H1 (cell line): ENCODE measurements around the gene SZT2. TPM values are rescaled to one million over a fixed set of nuclear protein-coding genes. Genes with fewer than 3 reads are reported as not detected.

Source experiments
- CTCF ChIA-PET: fragments of 300-600 bp; sonication (Branson Sonifier 250); formaldehyde crosslinking; loops from one replicate; lab custom pipeline; 2021; ENCODE audit not compliant: partially characterized antibody; lab: Charles Lee
- POLR2A ChIA-PET: fragments of 300-600 bp; sonication (Branson Sonifier 250); formaldehyde crosslinking; loops from one replicate; lab custom pipeline; 2021; ENCODE audit warnings: inconsistent platforms; ENCODE audit not compliant: partially characterized antibody; lab: Charles Lee
- DNase-seq, 2 experiments: peaks; one replicate each; pipeline versions ENCODE4 v3.0.0 to v3.0.0-alpha.2; 2010 to 2022; ENCODE audit warnings: low spot score in 2 of 2, low read depth in 1 of 2, mixed read lengths in 1 of 2
- FAIRE-seq: peaks from 2 replicates; lab custom pipeline; 2011; peaks lifted over from hg19 to GRCh38; lab: Jason Lieb, UNC
- H2AFZ ChIP-seq: 2 replicates; pipeline ENCODE4 v1.8.1; 2012; ENCODE audit warnings: low read length, inconsistent platforms
- H2AK5ac ChIP-seq: 2 replicates; pipeline ENCODE4 v1.6.1; 2013; ENCODE audit warnings: low read depth, low read length
- H2BK120ac ChIP-seq: replicated peaks from 2 replicates; pipeline ENCODE3; 2013; ENCODE audit warnings: low read depth, low read length, inconsistent platforms
- H2BK12ac ChIP-seq: 2 replicates; pipeline ENCODE4 v1.6.1; 2013; ENCODE audit warnings: low read depth, low read length
- H2BK15ac ChIP-seq: 2 replicates; pipeline ENCODE4 v1.6.1; 2013; ENCODE audit warnings: low read length
- H2BK20ac ChIP-seq: 2 replicates; pipeline ENCODE4 v1.6.1; 2013; ENCODE audit warnings: low read length
- H2BK5ac ChIP-seq: 2 replicates; pipeline ENCODE4 v1.6.1; 2013; ENCODE audit warnings: low read depth, low read length
- H3K14ac ChIP-seq: 2 replicates; pipeline ENCODE4 v1.6.1; 2013; ENCODE audit warnings: inconsistent platforms; ENCODE audit not compliant: insufficient read length
- H3K18ac ChIP-seq: 2 replicates; pipeline ENCODE4 v1.6.1; 2013; ENCODE audit warnings: low read length; ENCODE audit errors: extremely low read depth
- H3K23ac ChIP-seq: 2 replicates; pipeline ENCODE4 v1.6.1; 2013; ENCODE audit warnings: inconsistent platforms; ENCODE audit not compliant: insufficient read length
- H3K23me2 ChIP-seq: 2 replicates; pipeline ENCODE4 v1.6.1; 2013; ENCODE audit warnings: low read depth, low read length
- H3K27ac ChIP-seq: 2 replicates; pipeline ENCODE4 v1.6.1; 2011; ENCODE audit warnings: low read depth, low read length, inconsistent platforms
- H3K27me3 ChIP-seq, 4 experiments: replicated peaks in 1 of 4; 1 replicate in 1 of 4; 2 replicates in 3 of 4; pipeline versions ENCODE4 v1.6.1 to v1.8.1; 2011 to 2013; ENCODE audit warnings: low read length in 3 of 4, mild to moderate bottlenecking in 3 of 4, inconsistent platforms in 2 of 4, mixed read lengths in 2 of 4, moderate library complexity in 1 of 4; ENCODE audit not compliant: control insufficient read depth in 3 of 4, insufficient read depth in 3 of 4; ENCODE audit errors: extremely low read depth in 1 of 4
- H3K36me3 ChIP-seq, 4 experiments: 2 replicates each; pipeline versions ENCODE4 v1.6.1 to v1.8.1; 2011 to 2013; ENCODE audit warnings: mild to moderate bottlenecking in 4 of 4, low read length in 3 of 4, moderate library complexity in 2 of 4, control low read depth in 1 of 4, inconsistent platforms in 1 of 4; ENCODE audit not compliant: insufficient read depth in 4 of 4, control insufficient read depth in 2 of 4
- H3K4ac ChIP-seq: replicated peaks from 2 replicates; pipeline ENCODE3; 2013; ENCODE audit warnings: low read length, low read depth, mixed read lengths, inconsistent platforms; ENCODE audit not compliant: insufficient read length
- H3K4me1 ChIP-seq, 4 experiments: replicated peaks in 1 of 4; 1 replicate in 1 of 4; 2 replicates in 3 of 4; pipeline versions ENCODE4 v1.6.1 to v1.8.1; 2011 to 2013; ENCODE audit warnings: low read length in 3 of 4, inconsistent platforms in 2 of 4, mixed read lengths in 1 of 4; ENCODE audit not compliant: insufficient read depth in 4 of 4, control insufficient read depth in 3 of 4
- H3K4me2 ChIP-seq, 2 experiments: 2 replicates each; pipeline versions ENCODE4 v1.6.1 to v1.8.1; 2011 to 2013; ENCODE audit warnings: low read depth in 2 of 2, low read length in 2 of 2, control low read depth in 1 of 2, inconsistent platforms in 1 of 2, mild to moderate bottlenecking in 1 of 2; ENCODE audit not compliant: insufficient read depth in 1 of 2
- H3K4me3 ChIP-seq, 4 experiments: fragments of 200-600, 300-600 bp in 1 of 4; sonication (generic), shearing (Covaris generic), sonication (Bioruptor Twin) in 1 of 4; 2 replicates each; pipeline versions ENCODE4 v1.5.1 to v1.8.1; 2011 to 2016; ENCODE audit warnings: low read length in 4 of 4, low read depth in 3 of 4, control low read depth in 2 of 4, inconsistent platforms in 2 of 4, mild to moderate bottlenecking in 2 of 4, mixed read lengths in 1 of 4, moderate library complexity in 1 of 4; ENCODE audit not compliant: insufficient read depth in 2 of 4; ENCODE audit errors: extremely low read depth in 1 of 4
- H3K56ac ChIP-seq: replicated peaks from 2 replicates; pipeline ENCODE3; 2013; ENCODE audit warnings: low read depth, mild to moderate bottlenecking, mixed read lengths, low read length, inconsistent platforms; ENCODE audit not compliant: insufficient read length
- H3K79me1 ChIP-seq: 2 replicates; pipeline ENCODE4 v1.6.1; 2013; ENCODE audit warnings: low read depth, low read length, control low read depth
- H3K79me2 ChIP-seq, 2 experiments: 2 replicates each; pipeline versions ENCODE4 v1.6.1 to v1.8.1; 2012 to 2013; ENCODE audit warnings: low read length in 2 of 2, mild to moderate bottlenecking in 2 of 2, inconsistent platforms in 1 of 2; ENCODE audit not compliant: insufficient read depth in 2 of 2, control insufficient read depth in 1 of 2
- H3K9ac ChIP-seq, 4 experiments: replicated peaks in 1 of 4; 1 replicate in 1 of 4; 2 replicates in 3 of 4; pipeline versions ENCODE4 v1.6.1 to v1.8.1; 2011 to 2013; ENCODE audit warnings: low read depth in 3 of 4, low read length in 3 of 4, control low read depth in 2 of 4, mild to moderate bottlenecking in 2 of 4, moderate library complexity in 2 of 4, inconsistent platforms in 1 of 4; ENCODE audit errors: extremely low read depth in 1 of 4
- H3K9me3 ChIP-seq, 2 experiments: 2 replicates each; pipeline versions ENCODE4 v1.6.1 to v1.8.1; 2012 to 2013; ENCODE audit warnings: mild to moderate bottlenecking in 2 of 2, moderate library complexity in 2 of 2, control low read depth in 1 of 2, inconsistent platforms in 1 of 2, low read depth in 1 of 2, low read length in 1 of 2, mixed read lengths in 1 of 2; ENCODE audit not compliant: insufficient read depth in 2 of 2
- H4K20me1 ChIP-seq, 2 experiments: replicated peaks in 1 of 2; 2 replicates each; pipeline versions ENCODE3 to v1.8.1; 2011 to 2013; ENCODE audit warnings: inconsistent platforms in 2 of 2, low read length in 2 of 2, mild to moderate bottlenecking in 1 of 2; ENCODE audit not compliant: insufficient read depth in 2 of 2, control insufficient read depth in 1 of 2
- H4K5ac ChIP-seq: 2 replicates; pipeline ENCODE4 v1.6.1; 2013; ENCODE audit warnings: low read length, low read depth, mixed read lengths, inconsistent platforms; ENCODE audit not compliant: insufficient read length
- H4K8ac ChIP-seq: 2 replicates; pipeline ENCODE4 v1.8.0; 2013; ENCODE audit warnings: mild to moderate bottlenecking, moderate library complexity, low read length, inconsistent platforms; ENCODE audit not compliant: insufficient read depth; ENCODE audit errors: extremely low read depth
- H4K91ac ChIP-seq: replicated peaks from 2 replicates; pipeline ENCODE3; 2013; ENCODE audit warnings: low read length, mixed read lengths, inconsistent platforms; ENCODE audit not compliant: insufficient read length
- CHD1 ChIP-seq: IDR thresholded peaks from 2 replicates; pipeline ENCODE4 v1.6.1; 2012; ENCODE audit warnings: low read depth, low read length, improper control_type of control experiment
- FOSL1 ChIP-seq: IDR thresholded peaks from 2 replicates; pipeline ENCODE4 v1.6.1; 2011; ENCODE audit warnings: mild to moderate bottlenecking, low read depth, low read length, moderate library complexity; ENCODE audit not compliant: insufficient read depth
- HDAC2 ChIP-seq, 2 experiments: fragments of 300-600 bp in 1 of 2; sonication (generic) in 1 of 2; IDR thresholded peaks; 2 replicates each; pipeline ENCODE4 v1.6.1; 2011 to 2012; ENCODE audit warnings: low read depth in 2 of 2, low read length in 2 of 2, mild to moderate bottlenecking in 2 of 2, moderate library complexity in 2 of 2, borderline replicate concordance in 1 of 2, inconsistent platforms in 1 of 2
- KDM1A ChIP-seq: fragments of 200-600, 300-600 bp; sonication (generic); IDR thresholded peaks from 2 replicates; pipeline ENCODE4 v1.7.1; 2016; ENCODE audit warnings: mild to moderate bottlenecking, low read length, borderline replicate concordance
- MAFK ChIP-seq: IDR thresholded peaks from 2 replicates; pipeline ENCODE4 v1.6.1; 2012; ENCODE audit warnings: low read depth, mild to moderate bottlenecking, improper control_type of control experiment, low read length
- POLR2AphosphoS5 ChIP-seq: IDR thresholded peaks from 2 replicates; pipeline ENCODE4 v1.6.1; 2011; ENCODE audit warnings: low read depth, low read length
- RAD21 ChIP-seq, 2 experiments: IDR thresholded peaks in 1 of 2; conservative IDR thresholded peaks in 1 of 2; 2 replicates each; pipeline ENCODE4 v1.6.1; 2011; ENCODE audit warnings: low read depth in 2 of 2, low read length in 2 of 2, improper control_type of control experiment in 1 of 2, inconsistent platforms in 1 of 2, mild to moderate bottlenecking in 1 of 2, moderate library complexity in 1 of 2
- RBBP5 ChIP-seq: IDR thresholded peaks from 2 replicates; pipeline ENCODE4 v1.7.1; 2012; ENCODE audit warnings: low read depth, mild to moderate bottlenecking, inconsistent platforms, low read length, moderate library complexity, borderline replicate concordance
- SIRT6 ChIP-seq: IDR thresholded peaks from one replicate; pipeline ENCODE4 v1.7.1; 2012; ENCODE audit warnings: low read length, inconsistent platforms
- SUZ12 ChIP-seq: fragments of 200-600 bp; sonication (generic); IDR thresholded peaks from 2 replicates; pipeline ENCODE4 v1.6.1; 2012; ENCODE audit warnings: mild to moderate bottlenecking, inconsistent platforms, low read length, moderate library complexity, mixed read lengths
- TCF12 ChIP-seq: IDR thresholded peaks from 2 replicates; pipeline ENCODE4 v1.6.1; 2011; ENCODE audit warnings: low read depth, mild to moderate bottlenecking, low read length
- WGBS, 2 experiments: shearing (Covaris generic) in 1 of 2; methylation state at CpG; one replicate each; pipeline versions ENCODE4 v1.1.6 to v1.1.7; 2013 to 2015; ENCODE audit warnings: low lambda C conversion rate in 2 of 2, mixed read lengths in 2 of 2, inconsistent platforms in 1 of 2, low coverage in 1 of 2, missing lambda C conversion rate in 1 of 2; ENCODE audit not compliant: insufficient replicate concordance in 2 of 2, insufficient coverage in 1 of 2, insufficient read length in 1 of 2; ENCODE audit errors: extremely low coverage in 1 of 2, missing lambda C conversion rate in 1 of 2; 5-methylcytosine and 5-hydroxymethylcytosine counted together
- polyA plus RNA-seq, 7 experiments: library from polyadenylated mRNA; depleted of rRNA in 3 of 7; stranded (reverse) in 5 of 7; unstranded in 2 of 7; fragments of >200 nt in 5 of 7; fragments of 200-250 nt in 2 of 7; gene quantifications; 1 replicate in 5 of 7; 2 replicates in 1 of 7; 4 replicates in 1 of 7; pipeline versions ENCODE4 v1.2.1 to v1.2.3, GENCODE V29; 2011 to 2013; ENCODE audit warnings: missing spikeins in 2 of 7, mixed read lengths in 2 of 7
- total RNA-seq: library from RNA; stranded (reverse); fragmentation: NEBNext Ultra II Directional; extraction: Animal tissue kit (Norgen Biotek cat#: 25700); gene quantifications from 2 replicates; pipeline ENCODE4 v1.2.1, GENCODE V29; 2021

SZT2 gene
- total and polyA plus RNA-seq, 2 of the 8 experiments (the other 6 are each of a cell fraction or from before 2014, with no cell fraction given) = 4.7 to 12.9 TPM

DNA sequence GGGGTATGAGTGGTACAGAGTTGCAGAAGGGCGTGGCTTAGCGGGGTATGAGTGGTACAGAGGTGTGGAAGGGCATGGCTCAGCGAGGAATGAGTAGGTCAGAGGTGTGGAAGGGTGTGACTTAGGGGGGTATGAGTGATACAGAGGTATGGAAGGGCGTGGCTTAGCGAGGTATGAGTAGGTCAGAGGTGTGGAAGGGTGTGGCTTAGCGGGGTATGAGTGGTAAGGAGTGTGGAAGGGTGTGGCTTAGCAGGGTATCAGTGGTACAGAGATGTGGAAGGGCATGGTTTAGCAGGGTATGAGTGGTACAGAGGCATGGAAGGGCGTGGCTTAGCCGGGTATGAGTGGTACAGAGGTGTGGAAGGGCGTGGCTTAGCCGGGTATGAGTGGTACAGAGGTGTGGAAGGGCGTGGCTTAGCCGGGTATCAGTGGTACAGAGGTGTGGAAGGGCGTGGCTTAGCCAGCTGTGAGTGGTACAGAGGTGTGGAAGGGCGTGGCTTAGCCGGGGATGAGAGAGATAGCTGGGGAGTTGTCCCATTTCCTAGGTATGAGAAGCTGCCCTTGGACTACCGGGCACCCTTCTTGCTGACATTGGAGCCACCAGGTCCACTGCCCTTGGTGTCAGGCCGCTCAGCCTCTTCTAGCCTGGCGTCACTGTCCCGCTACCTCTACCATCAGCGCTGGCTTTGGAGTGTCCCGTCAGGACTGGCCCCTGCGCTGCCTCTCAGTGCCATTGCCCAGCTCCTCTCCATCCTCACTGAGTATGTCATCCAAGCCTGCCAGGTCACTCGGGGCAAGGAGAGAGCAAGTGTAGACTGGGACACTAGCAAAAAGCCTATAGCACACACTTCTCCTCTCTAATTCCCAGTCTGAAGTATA is 34.2 kb downstream of the SZT2 start:
- no peaks in the 10 kb centered on the region for H3K79me2 ChIP-seq
- H3K14ac ChIP-seq = no peak overlapping the region
- no peak overlapping the region for H2BK120ac ChIP-seq
- H3K4me3 ChIP-seq = no peak overlapping the region
- no peaks in the 10 kb centered on the region for H3K27me3 ChIP-seq
- no peaks in the 10 kb centered on the region for H3K79me1 ChIP-seq
- no peak overlapping the region for H2BK15ac ChIP-seq
- DNase-seq (no peak), FAIRE-seq (no peak)
- CTCF ChIA-PET = interaction anchor here (0.6 to 3.8 kb wide), 3 partner anchors 9 to 22 kb away, joined by 3 to 16 read pairs (median 3); no protein-coding TSS in a partner anchor
- H2BK12ac ChIP-seq = 0 out of 2 replicates have a peak overlapping the region, but pooled peaks have one; percentile 17
- peaks cover 0 to 8% (median 5%) of the 10 kb centered on the region in 4 experiments; a peak in 6 of 7 replicates for H3K4me1 ChIP-seq
- H2BK5ac ChIP-seq = no peak overlapping the region
- no peak overlapping the region for H3K9ac ChIP-seq
- no peak overlapping the region for H3K56ac ChIP-seq
- WGBS, 2 experiments = 91% methylated on average over 22 of the region's 23 CpGs; no CpG with 5 or more reads in 1 of the 2 experiments
- no peak overlapping the region for H3K4me2 ChIP-seq
- no peak overlapping the region for H3K4ac ChIP-seq
- POLR2A ChIA-PET = interaction anchor here (1.0 kb wide), 1 partner anchor 30 kb away, joined by 3 read pairs; the partner anchor contains the start of gene HYI
- no peak overlapping the region for H4K91ac ChIP-seq
- H3K18ac ChIP-seq = no peak overlapping the region
- 0 out of 2 replicates have a peak overlapping the region, but pooled peaks have one; percentile 39 for H2AK5ac ChIP-seq
- no peak overlapping the region for H4K5ac ChIP-seq
- no peaks in the 10 kb centered on the region for H3K9me3 ChIP-seq
- no peak overlapping the region for H2AFZ ChIP-seq
- no peak overlapping the region for H3K27ac ChIP-seq
- H4K20me1 ChIP-seq = peaks cover 0 to 2% of the 10 kb centered on the region in 2 experiments
- no peak overlapping the region for H2BK20ac ChIP-seq
- H3K23ac ChIP-seq = no peak overlapping the region
- peaks cover 2% of the 10 kb centered on the region; the same call in 1 of the 2 replicates for H3K23me2 ChIP-seq
- no peak overlapping the region for H4K8ac ChIP-seq
- peaks cover 5 to 45% (median 33%) of the 10 kb centered on the region in 4 experiments; a peak in 6 of 8 replicates for H3K36me3 ChIP-seq
- TF ChIP-seq HDAC2 (IDR thresholded peaks at IDR 0.05; ENCODE audit: borderline replicate concordance in 1 of 2, low read depth in 2 of 2, low read length in 2 of 2) = no peak
- no peak for TF ChIP-seq SIRT6
- TF ChIP-seq FOSL1 = no peak
- TF ChIP-seq CHD1 = no peak
- TF ChIP-seq SUZ12 = no peak
- TF ChIP-seq RAD21 (IDR thresholded peaks at IDR 0.05 in 1 of 2, conservative IDR thresholded peaks at IDR 0.05 in 1 of 2; ENCODE audit: low read depth in 2 of 2, low read length in 2 of 2) = no peak
- no peak for TF ChIP-seq MAFK
- no peak for TF ChIP-seq KDM1A
- no peak for TF ChIP-seq RBBP5
- no peak for TF ChIP-seq TCF12
- TF ChIP-seq POLR2AphosphoS5 = no peak
